GM13977 (cell line): ENCODE measurements around the gene KRT83.
A peak's percentile ranks its signal among the peaks of the same experiment; 100 is the strongest.

ENCODE experiments used
- DNase-seq: peaks from one replicate; pipeline ENCODE4 v3.0.0; 2012; ENCODE audit warnings: low spot score
- in situ Hi-C: fragments of 300-500 bp; cut with MboI; formaldehyde crosslinking; loops from one replicate; pipeline ENCODE4 v1.12.0; 2022; ENCODE audit warnings: low sequenced_read_pairs, low pct_unique_long_range_greater_than_20kb, mixed read lengths, inconsistent platforms; ENCODE audit not compliant: unreplicated experiment
- TF ChIP-seq, protein P1 (sequence below): IDR thresholded peaks from 2 replicates; pipeline ENCODE4 v1.5.1; 2012; ENCODE audit warnings: mild to moderate bottlenecking, control low read depth; ENCODE audit not compliant: insufficient read depth; ENCODE audit errors: extremely low read depth, missing control alignments

KRT83 gene

DNA sequence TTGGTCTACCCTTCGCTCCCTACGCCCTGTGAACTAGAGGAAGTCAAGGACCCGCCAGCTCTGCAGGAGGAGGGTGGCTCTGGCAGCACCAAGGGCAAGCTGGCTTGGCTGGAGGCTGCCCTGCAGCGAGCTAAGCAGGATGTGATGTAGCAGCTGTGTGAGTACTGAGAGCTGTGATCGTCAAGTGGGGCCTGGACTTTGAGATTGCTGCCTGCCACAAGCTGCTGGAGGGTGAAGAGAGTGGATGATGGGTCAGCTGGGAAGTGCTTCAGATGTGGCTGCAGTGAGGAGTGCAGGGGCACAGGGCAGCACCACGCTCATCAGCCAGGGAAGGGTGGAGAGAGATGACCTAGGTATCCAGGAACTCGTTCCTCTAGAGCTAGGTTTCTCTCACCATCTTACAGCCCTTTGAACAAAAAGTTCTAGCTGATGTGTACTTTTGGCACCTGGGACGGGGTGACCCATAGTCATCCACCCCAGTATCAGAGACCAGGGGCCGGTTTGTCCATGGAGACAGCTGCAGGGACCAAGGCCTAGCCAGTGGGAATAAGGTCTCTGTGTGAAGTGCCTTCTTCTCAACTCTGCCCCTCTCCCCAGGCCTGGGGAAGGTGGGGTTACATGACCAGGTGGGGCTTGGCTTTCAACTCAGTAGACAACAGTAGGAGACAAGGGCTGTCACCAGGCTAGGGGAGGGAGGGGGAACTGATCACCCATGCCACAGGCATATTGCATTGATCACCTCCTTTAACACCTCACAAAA is 43.5 kb downstream of the KRT83 start:
- in situ Hi-C loops, result no loop called here
- TF ChIP-seq, protein P1, sequence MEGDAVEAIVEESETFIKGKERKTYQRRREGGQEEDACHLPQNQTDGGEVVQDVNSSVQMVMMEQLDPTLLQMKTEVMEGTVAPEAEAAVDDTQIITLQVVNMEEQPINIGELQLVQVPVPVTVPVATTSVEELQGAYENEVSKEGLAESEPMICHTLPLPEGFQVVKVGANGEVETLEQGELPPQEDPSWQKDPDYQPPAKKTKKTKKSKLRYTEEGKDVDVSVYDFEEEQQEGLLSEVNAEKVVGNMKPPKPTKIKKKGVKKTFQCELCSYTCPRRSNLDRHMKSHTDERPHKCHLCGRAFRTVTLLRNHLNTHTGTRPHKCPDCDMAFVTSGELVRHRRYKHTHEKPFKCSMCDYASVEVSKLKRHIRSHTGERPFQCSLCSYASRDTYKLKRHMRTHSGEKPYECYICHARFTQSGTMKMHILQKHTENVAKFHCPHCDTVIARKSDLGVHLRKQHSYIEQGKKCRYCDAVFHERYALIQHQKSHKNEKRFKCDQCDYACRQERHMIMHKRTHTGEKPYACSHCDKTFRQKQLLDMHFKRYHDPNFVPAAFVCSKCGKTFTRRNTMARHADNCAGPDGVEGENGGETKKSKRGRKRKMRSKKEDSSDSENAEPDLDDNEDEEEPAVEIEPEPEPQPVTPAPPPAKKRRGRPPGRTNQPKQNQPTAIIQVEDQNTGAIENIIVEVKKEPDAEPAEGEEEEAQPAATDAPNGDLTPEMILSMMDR, result no peak
- DNase-seq, result peak; percentile 12

DNA sequence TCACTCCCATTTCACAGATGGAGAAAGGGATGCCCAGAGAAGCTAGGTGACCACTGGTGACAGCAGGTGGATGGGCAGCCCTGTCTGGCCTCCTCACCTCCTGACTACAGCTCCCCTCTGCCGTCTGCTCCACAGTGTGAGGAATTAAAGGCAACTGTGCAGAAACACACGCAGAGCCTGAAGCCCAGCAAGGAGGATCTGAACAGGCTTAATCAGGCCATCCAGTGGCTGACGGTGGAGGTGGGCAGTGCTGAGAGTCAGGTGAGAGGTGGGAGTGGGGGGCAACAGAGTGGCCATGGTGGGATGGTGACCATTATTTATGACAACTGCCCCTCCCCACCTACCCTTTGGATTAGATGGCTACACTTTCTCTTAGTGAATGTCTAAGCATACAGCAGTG is 45.5 kb downstream of the KRT83 start:
- in situ Hi-C loops, result no loop called here
- TF ChIP-seq, protein P1, result no peak
- no peak for DNase-seq

DNA sequence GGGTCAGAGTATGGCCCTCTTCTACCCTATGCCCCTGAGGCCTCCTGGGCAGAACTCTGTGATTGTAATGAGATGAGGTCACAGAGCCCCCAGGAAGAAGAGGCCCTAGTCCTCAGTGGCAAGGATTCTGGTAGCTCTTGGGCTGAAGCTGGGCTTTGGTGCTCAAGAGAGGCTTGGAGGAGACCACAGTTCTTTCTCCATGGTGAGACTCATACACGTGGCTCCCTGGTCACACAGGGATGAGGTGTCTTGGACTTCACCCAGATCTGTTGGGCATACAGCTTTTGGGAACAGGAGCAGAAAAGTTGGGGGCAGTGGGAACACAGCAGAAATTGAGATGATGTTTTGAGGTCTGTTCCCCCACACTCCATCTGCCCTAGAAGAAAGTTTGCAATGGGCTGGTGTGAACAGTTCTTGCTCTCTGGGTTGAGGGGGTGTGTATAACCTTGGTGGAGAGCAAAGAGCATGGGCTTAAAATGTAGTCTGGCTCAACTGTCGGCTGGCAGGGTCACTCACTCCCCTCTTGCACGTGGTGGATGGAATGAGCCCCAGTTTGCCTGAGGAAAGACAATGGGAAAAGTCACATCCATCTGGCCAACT is 46.6 kb downstream of the KRT83 start, which contains the start of gene KRT86:
TSS of gene KRT86 (plus strand) at position 125 of the 600 bp plus-strand sequence. CDS start 27,272 bp downstream, outside the sequence.
- in situ Hi-C loops, result no loop called here
- TF ChIP-seq, protein P1, result no peak
- DNase-seq, result no peak

DNA sequence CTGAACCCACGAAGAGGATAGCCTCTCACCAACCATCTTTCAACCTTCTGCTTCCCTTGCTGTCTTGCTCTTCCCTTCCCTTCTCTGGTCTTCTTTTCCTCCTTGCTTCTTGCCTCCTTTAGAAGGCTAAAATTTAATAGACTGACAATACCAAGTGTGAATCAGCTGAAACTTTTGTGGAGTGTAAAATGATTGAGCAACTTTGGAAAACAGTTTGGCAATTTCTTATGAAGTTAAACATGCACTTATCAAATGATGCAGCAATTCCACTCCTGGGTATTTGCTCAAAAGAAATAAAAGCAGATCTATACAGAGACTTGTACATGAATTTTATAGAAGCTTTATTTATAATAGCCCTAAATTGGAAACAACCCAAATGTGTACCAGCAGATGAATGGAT is 50.0 kb downstream of the KRT83 start:
- TF ChIP-seq, protein P1, result no peak

DNA sequence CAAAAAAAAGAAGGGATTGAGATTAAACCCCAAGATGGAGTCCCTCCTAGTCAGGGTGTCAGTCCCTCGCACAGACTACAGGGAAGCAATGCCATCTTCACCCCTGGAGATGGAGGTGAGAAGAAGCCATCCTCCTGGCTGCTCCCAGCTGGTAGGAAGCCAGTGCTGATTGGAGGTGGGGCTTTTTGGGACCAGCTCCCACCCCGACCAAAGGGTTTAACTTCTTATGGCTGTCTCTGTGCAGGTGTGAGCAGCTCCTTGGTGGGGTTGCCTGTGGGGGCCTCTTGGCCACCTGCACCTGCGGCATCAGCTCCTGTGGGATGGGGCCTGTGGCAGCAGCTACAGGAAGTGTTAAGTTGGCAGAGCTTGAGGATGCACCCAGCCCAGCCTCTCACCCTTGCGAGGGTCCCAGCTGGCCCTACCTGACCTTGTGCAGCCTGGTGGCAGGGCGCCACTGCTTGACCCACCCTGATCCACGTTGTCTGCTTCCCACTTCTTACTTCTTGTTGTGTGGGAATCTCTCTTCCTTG is 50.6 kb downstream of the KRT83 start:
- no peak for DNase-seq
- in situ Hi-C loops, result no loop called here
- TF ChIP-seq, protein P1, result no peak

More for the DNA sequence above, 50.0 kb downstream of the KRT83 start:
- no peak for DNase-seq
- in situ Hi-C loops, result no loop called here

DNA sequence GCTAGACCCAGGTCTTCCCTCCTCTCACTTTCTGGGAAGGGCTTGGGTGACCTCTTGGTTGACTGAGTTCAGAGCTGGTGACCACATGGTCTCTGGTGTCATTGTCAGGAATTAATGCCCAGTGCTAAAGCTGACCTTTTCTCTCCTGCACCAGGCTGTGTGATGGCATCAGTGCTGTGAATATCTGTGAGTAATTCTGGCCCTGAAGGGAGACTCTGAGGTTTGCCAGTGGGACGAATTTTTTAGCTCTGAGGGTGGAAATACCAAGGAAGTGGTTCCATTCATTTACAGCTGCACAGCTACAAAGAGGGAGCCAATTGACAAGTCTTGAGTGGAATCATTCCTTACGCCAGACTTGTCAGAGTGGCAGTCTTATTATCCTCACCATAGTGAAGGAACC is 53.0 kb downstream of the KRT83 start:
- TF ChIP-seq, protein P1, result no peak
- in situ Hi-C loops, result no loop called here
- no peak for DNase-seq
